Ureter (tissue), 1 donor: Measurements from ENCODE around the gene EFHC1. TPM values are rescaled to one million over a fixed set of nuclear protein-coding genes. Genes with fewer than 3 reads are reported as not detected.
"Not testable (repeated sequence)": the region's sequence is repeated elsewhere in the genome, so short reads cannot be mapped to it uniquely, and the experiment has no call there.

Source experiments
- DNase-seq: peaks from one replicate; pipeline ENCODE4 v3.0.0-alpha.2; 2020; ENCODE audit warnings: low spot score
- total RNA-seq: library from RNA; stranded (reverse); gene quantifications from one replicate; pipeline ENCODE4 v1.2.4, GENCODE V29; 2023
- donor health status: DM: yes; HTN: yes; CAD: no.

EFHC1 gene
- total RNA-seq, 1 donor from 2014 or later: 20.4 TPM

DNA sequence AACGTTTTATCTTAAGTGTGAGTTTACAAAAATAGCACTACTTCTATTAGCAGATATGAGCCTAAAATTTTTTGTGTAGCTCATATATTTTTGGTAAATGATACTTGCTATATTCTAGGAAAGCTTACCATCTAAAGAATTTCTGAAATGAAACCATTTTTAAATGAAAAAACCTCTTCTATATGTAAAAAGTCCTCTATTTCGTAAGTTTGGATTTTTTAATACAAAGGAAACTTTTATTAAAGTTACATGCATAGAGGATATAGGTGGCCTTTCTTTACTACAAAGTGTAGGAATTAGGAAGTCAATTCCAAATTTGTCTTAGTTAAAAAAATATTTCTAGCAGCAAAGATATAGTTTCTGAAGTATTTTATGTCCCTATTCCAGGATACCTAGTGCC is 18.8 kb downstream of the EFHC1 start:
- DNase-seq: no peak

DNA sequence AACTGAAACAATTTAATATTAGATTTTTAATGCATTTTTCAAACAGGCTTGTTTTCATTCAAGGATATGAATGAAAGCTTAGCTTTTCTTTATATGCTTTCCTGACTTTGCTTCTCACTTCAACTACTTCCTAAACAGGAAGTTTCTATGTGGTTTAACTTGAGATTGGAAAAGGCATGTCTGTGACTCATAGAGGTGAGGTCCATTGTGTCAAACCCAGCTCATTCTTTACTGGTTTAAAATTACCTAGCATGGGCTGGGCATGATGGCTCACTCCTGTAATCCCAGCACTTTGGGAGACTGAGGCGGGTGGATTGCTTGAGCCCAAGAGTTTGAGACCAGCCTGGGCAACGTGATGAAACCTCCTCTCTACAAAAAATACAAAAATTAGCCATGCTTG is 34.4 kb downstream of the EFHC1 start:
- no peak for DNase-seq

DNA sequence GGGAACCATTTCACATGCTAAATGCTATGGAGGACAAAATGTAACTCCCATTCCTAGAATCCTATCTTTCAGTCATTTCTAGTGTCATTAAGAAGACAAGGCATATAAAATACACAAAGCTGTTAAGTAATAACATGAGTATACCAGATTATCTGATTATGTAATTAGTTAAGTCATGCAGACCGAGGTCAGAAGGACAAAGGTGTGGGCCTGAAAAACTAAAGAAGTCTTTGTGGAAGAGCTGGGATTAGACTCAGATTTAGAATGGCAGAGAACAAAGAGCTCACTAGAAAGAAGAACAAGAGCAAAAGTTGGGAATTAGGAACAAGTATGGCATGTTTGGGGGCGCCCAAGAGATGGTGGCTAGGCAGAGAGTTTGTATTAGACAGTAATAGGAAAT is 37.0 kb downstream of the EFHC1 start:
- DNase-seq: no peak

DNA sequence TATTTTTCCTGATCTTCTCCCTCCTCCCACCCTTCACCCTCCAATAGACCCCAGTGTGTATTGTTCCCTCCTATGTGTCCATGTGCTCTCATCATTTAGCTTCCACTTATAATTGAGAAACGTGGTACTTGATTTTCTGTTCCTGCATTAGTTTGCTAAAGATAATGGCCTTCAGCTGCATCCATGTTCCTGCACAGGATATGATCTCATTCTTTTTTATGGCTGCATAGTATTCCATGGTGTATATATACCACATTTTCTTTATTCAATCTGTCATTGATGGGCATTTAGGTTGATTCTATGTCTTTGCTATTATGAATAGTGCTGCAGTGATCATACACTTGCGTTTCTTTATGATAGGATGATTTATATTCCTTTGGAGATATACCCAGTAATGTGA is 41.1 kb downstream of the EFHC1 start:
- not testable (repeated sequence) for DNase-seq

DNA sequence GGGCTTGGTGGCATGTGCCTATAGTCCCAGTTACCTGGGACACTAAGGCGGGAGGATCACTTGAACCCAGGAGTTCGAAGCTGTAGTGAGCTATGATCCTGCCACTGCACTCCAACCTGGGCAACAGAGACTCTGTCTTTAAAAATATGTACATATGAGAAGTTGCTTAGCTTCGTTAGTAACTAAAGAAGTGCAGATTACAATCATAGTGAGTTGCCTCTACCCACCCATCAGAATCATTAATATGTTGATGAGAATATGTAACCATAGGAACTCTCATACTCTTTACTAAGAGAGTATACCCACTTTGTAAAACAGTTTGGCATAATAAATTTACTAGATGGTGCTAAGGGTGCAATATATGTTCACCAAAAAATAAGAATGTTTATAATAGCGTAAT is 54.0 kb downstream of the EFHC1 start:
- no peak for DNase-seq

DNA sequence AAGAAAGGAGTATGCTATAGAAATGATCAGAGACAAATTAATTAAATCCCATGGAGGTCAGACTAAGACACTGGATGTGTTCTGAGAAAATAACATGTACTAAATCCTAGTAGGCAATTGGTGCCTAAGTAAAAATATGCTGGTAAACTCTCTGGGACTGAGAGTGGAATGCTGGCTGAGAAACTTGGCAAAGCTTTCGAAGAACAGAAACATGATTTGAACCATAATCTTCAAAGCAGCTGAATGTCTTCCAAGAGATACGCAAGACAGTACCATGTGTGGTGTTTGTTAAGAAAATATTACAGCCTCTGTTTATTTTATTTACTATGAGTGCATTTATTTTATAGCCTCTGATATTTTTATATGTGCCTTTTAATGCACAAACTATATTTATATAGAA is 55.2 kb downstream of the EFHC1 start:
- DNase-seq: no peak

DNA sequence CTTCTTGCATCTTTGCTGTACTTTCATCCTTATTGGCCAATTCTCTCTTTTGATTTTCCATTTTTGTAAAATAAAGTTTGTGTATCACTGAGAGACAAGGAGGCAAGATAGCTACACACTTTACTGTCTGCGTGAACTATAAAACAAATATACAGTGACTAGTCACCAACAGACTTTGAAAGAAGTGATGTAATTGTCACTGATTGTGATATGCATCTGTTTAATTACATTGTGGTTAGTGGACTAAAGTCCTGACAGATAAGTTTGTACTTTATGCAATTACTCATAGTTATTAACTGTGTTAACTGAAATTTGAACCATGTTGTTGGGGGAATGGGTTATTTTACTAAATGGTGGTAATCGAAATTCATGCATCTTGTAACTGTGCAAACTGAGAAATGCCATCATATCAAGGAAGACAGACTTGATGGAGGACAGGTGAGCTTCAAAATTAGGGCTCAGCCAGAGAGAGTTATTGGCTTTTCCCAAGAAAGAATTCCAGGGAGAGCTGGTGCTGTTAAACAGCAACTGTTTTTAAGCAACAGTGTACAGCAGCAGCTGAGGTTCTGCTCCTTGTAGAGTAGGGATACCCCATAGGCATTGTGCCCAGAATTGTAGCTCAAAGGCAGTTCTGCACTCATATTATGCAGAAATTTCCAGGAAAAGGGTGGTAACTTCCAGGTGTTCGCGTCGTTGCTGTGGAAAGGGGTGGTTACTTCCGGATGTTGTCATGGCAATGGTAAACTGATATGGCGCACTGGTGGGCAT is 62.9 kb downstream of the EFHC1 start:
- DNase-seq: no peak

DNA sequence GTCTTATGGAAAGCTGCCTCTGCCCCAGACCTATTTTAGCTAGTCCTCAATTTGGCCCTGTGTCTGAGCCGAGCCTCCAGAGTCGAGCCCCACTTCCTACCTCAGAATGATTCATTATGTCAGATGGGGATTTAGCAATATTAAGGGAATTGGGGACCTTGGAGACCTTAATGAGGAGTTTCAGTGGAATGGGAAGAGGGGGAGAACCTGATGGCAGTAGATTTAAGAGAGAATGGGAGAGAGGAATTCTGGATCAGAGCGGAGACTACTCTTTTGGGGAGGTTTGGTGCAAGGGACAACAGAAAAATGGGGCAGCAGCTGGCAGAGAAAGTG is 63.5 kb downstream of the EFHC1 start:
- no peak for DNase-seq

DNA sequence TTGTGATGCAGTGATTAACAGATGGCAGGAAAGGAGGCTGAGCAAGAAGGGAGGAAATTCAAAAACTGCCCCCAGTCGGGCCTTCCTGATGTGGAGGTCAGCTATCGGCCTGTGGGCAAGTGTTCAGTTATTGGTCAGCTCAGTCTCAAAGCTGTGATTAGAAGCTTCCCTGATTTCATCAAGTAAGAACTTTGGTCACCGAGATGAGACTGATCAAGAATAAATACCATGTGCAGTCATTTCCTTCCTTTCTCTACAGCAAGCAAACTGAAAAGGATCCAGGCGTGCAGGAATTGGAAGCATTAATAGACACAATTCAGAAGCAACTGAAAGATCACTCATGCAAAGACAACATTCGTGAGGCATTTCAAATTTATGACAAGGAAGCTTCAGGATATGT is 69.7 kb downstream of the EFHC1 start:
- no peak for DNase-seq

DNA sequence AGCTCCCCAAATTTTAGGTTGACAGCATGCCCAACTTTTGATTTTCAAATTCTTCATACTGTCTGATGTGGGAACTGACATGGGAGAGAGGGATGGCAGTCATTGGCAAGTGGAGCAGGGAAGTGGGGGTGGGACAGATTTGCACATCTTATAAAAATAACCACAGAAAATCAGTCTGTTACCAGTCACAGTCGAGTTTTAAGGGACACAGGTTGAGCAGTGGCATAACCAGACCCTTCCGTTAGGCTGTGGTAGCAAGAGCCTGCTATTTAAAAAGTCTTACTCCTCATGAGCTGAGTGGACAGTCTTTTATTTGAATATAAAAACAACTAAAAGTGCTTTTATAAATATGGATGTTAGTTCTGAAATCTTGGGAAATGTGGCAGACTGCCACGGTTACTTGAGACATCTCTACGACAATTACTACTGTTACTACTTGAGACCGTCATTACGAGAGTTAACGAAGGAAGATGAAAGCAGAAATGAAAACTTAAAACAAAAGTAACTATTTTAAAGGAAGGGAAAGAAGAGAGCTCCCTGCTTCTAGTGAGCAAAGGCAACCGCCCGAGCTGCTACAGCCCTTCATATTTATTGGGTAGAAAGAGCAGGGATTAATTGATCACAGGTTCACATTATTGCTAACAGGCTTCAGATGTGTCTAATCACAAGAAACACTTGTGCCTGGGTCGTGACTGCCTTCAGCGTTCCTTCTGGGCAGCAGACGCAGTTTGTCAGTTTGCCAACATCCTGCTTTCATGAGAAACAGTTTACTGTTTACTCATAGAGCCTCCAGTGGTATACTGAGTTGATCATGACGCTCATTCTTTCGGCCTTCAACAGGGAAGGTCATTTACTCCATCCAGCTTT is 71.3 kb downstream of the EFHC1 start:
- no peak for DNase-seq

DNA sequence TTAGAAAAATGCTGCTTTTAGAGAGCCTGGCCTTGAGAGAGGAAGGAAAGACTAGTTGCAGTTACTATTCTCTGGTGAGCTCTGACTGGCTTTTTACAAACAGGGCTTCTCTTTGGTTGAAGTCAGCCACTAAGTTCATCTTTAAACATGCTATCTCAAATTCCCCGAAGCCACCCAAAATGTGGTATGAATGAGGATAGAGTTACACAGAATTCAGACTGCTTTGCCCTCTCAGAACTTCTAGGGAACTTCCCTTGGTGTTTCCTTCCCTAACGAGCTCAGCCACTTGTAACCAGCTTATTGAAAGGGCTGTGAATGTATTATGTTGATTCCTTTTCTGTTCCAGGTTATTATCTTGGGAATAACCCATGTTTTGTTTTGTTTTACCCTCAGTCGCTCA is 73.5 kb downstream of the EFHC1 start:
- DNase-seq: no peak

DNA sequence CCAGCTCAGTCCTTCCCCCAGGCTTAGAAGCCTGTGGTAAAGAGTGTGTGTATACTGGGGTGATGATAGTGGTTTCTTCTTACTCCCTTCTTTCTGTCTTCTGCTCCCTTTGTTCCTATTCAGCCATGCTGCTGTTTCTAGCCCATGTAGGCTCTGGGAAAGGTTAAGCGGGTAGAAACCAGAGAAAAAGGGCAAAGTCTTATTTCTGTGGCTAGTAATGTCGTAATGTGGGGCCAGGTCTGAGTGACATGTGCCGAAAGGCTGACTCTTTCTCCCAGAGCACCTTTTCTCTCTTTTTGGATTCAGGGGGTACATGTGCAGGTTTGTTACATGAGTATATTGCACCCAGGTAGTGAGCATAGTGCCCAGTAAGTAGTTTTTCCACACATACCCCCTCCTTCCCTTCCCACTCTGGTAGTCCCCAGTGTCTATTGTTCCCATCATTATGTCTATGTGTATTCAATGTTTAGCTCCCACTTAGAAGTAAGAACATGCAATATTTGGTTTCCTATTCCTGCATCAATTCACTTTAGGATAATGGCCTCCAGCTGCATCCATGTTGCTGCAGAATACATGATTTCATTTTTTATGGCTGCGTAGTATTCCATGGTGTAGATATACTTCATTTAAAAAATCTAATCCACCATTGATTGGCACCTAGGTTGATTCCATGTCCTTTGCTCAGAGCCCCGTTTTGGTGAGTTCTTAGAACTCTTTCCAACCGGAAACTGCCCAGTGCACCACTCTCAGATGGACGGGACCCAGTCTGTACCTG is 74.3 kb downstream of the EFHC1 start:
- no peak for DNase-seq

DNA sequence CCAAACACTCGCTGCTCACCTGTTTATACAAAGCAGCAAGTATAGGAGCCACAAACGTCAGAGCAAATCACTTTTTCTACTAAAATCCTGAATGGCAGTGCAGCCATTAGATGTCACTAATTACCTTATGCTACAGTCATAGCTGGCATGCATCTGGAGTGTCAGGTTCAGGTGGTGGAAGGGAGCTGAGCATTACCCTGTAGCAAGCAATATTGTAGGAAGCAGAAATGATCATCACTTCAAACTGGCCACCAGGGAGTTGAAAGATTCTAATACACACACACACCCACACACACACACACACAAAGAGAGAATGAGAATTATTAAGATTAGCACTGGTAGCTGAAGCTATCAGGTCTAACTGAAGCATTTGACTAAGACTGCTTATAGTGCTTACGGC is 75.8 kb downstream of the EFHC1 start:
- DNase-seq: no peak

DNA sequence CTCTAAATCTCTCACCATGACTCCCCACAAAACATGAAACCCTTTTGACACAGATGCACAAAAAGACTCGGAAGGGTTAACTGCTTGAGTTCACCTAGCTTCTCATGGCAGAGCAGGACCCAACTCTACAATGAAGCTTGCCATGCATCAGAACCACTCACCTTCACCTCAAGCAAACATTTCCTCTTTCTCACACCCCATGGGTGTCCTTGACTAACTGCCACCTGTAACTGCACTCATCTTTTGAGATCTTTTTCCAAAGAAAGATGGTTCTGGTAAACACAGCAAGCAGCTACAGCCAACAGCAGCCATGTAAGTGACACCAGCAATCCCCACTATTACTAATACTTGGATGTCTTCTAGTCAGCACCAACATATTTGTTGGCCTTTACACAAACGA is 76.5 kb downstream of the EFHC1 start:
- no peak for DNase-seq

DNA sequence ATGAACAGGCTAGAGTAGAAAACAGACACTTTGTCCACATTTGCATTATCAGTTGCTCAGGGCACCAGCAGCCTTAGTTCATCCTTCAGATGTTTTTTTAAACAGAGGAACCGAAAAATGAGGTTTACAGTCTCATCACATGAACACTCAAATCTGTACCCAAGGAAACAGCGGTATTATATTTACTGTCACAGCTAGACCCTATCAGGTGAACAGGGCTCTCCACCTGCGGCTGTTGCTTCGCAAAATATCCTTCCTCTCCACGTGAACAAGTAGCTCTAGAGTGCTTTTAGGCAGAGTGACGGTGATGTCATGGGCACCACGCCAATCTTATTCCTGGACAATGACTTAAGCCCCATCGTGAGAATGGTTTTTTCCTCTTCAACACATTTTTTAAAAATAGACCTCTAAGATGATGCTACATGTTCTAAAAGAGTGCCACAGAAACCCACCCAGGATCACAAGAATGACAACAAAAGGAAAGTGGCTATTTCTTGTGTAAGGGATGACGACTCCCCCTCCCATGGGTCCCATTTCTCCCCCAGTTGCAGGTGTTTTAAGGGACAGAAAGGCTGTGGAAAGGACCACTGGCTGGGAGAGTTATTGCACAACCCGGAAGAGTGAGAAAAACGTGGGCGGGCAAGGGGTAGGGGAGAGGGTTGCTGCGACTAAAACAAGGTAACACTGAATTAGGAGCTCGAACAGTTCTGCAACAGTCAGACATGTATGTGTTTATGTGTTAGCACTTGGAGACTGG is 77.7 kb downstream of the EFHC1 start:
- DNase-seq: no peak

DNA sequence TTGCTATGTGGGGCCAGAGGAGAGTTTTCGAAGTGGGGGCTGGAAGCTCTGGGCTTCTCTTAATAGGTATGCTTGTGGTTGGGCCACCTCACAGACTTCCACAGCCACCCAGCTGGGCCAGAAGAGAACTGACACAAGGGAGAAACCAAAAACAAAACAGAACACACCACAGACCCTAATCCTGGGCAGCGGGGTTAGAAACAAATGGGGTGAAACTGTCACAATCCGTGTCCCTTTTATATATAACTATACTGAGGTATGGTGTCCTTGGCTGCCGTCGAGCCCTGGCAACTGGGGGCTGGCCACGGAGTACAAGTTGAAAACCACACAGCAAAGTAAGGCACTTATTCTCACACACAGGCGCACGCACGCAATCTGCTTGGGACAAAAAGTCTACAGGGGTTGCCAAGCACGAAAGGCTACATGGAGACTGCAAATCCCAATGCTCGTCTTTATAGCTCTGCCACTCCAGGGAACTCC is 78.4 kb downstream of the EFHC1 start:
- no peak for DNase-seq

DNA sequence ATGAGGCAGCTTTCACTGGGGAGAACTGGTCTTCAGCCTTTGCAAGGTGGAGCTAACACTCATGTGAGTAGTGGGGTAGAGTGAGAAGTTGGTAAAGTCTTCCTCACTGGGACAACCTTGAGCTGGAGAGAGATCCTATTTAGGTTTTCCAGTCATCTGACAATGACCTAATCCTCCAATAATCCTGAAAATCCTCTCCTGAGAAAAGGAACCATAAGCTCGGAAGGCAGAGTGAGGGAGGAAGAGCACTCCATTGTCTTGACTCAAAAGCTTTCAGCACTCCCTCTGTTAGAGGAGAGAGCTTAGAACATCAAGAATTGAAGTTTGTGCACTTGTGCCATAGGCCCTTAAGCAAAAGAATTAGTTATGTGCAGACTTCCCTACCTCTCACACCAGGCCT is 78.9 kb downstream of the EFHC1 start:
- DNase-seq: no peak

DNA sequence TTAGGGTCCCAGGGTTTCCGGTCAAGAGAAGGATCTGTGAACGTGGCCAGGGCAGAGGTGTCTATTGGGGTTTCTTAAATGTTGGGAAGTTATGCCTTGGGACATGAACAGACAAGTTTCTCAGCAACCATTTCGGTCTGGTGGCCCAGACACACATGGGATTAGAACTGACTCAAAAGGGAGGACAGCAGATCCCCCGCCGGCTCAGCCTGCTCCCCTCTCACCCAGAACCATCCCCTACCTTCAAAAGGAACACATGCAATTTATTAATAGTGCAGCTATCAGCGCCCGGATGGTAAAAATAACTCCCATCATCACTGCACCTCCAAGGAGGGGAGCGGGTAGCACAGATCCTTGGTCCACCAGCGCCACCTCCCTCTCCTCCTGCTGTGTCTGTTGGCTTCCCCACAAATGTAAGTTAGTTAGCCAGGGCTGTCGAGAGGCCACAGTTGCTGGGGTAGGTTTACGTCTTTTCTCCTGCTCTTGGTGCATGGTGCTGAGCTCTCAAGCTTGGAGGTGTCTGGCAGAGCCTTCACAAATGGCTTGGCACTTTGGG is 79.6 kb downstream of the EFHC1 start:
- no peak for DNase-seq

DNA sequence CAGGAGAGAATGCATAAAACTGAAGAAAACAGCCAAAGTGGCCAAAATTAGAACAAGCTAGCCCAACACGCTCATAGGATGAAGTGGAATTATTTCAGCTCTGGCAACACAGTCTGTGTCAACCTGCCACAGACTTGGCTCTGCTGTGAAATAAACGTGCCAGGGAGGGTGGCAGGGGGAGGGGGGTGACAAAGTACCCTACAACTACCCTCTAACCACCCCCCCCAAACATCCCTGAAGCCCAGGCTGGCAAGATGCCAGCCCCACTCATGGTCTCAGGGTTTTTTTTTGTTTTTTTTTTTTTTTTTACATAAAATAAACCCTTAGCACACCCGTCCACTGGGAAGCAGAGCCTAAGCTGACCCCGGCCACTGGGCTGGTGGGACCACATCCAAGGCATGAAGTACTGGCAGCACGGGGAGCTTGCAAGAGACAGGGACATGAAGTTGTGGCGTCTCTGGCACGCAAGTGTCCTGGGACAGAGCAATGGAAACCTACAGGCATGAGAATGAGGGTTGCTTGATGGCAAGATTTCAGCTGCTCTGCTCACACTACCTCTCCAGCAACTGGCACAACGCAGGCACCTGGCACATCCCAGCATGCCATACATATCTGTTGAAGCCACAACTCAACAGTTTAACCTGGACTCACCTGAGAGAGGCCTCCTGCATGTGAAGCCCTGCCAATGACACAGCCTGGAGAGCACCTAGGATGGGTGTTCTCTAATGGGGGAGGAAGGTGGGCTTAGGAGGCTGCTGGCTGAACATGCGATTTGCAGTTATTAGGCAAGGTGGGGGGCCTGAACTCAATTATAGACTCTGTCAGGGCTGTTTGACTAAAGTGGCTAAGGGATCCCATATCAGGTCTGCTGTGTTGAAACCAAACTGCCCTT is 80.3 kb downstream of the EFHC1 start:
- no peak for DNase-seq

DNA sequence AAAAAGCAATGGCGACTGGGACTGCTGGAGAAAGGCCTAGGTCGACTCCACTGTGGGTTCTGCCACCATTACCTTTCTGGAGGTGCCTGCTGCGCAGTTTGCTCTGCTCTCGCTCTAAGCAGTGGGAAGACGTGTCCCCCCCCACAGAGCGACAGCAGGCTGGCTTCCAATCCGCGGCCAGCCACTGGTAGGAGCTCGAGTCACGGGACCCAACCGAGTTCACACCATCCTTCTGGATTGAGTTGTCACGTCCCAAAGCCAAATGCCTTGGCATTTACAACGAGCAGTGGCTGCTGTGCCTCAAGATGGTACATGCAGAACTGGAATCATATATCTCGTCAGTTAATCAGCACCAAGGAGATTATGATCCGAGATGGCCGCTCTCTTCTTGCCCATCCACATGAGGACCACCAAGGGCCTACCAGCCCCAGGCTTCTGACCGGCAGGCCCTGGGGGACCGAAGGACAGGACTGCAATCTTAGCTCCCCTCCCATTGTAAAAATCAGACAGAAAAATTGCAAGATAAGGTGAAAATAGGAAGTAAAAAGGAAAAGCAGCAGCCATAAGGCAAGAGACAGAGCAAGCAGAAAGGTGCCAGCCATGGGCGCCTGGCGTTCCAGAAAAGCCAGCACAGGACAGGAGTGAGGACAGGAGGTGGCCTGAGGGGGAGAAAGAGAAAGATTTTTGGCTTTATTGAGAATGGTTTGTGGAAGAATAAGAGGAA is 82.3 kb downstream of the EFHC1 start:
- no peak for DNase-seq
